Measurements from ENCODE around the gene CDHR5.

- no peak for TF ChIP-seq POLR2A (IDR thresholded peaks at IDR 0.05; ENCODE audit: low read depth, low read length)
- no peak for TF ChIP-seq CTCF (conservative IDR thresholded peaks at IDR 0.05; ENCODE audit: low read depth, low read length)
- TF ChIP-seq SMC3 (IDR thresholded peaks at IDR 0.05; ENCODE audit: low read depth, low read length): no peak
- no peak for TF ChIP-seq RCOR1 (IDR thresholded peaks at IDR 0.05; ENCODE audit: insufficient replicate concordance, low read length)
- no peak for TF ChIP-seq NFE2L2 (IDR thresholded peaks at IDR 0.05; ENCODE audit: low read depth, low read length)
- TF ChIP-seq MXI1 (IDR thresholded peaks at IDR 0.05; ENCODE audit: borderline replicate concordance, low read depth, low read length): no peak
- TF ChIP-seq MAZ (IDR thresholded peaks at IDR 0.05; ENCODE audit: borderline replicate concordance, low read depth, low read length): no peak
- TF ChIP-seq BHLHE40 (IDR thresholded peaks at IDR 0.05; ENCODE audit: low read depth, low read length): no peak
- no peak for TF ChIP-seq MAFK (IDR thresholded peaks at IDR 0.05; ENCODE audit: low read depth, low read length)
These were observed 11.3 kb downstream of the CDHR5 start for GRCh38 chr11:613369-613968.

Measured in IMR-90 (cell line).